ENCODE results near the gene PPM1E. TPM values are rescaled to one million over a fixed set of nuclear protein-coding genes. Genes with fewer than 3 reads are reported as not detected.

PPM1E gene
- total and polyA plus RNA-seq, 8 donors = 0.09 to 1.3 (median 0.42) TPM

DNA sequence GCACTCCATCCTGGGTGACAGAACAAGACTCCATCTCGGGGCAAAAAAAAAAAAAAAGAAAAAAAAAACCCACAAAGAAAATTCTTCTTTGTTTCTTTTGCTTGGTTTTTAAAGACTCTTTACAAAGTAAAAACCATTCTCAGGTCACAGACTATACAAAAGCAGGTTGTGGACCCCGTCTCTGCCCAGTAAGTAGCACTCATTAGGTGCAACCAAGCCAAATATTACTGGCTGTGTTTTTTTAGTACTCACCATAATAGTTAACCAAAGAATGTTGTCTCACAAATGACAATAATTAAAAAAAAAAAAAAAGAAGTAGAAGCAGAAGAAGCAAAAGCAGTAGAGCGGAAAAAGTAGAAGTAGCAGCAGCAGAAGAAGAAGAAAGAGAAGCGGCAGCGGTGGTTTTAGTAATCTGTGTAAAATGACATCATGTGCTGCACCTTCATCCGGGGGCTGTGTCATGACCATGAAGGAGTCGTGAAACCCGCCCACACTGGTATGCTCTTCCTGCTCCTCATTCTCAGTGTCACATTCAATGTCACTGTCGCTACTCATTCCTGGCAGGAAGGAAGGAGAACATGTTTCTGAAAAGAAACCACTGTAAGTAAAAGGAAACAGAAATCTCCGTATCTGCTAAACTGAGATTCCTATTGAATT, 245.6 kb downstream of the PPM1E start:
- FAIRE-seq = no peak
- WGBS, 2 donors = 63 to 68% methylated on average over 10 of the region's 10 CpGs
- Histone ChIP-seq H3K4me1 (no peaks in the 10 kb centered on the region), H3K27me3 (no peaks in the 10 kb centered on the region), H3K36me3 (peaks cover 0 to 7% (median 0%) of the 10 kb centered on the region in 3 donors), H3K27ac (peak overlapping the region in 3 of 4 donors; percentile 11 to 60 (median 37)), H3K9me3 (no peaks in the 10 kb centered on the region), H3K4me3 (peak overlapping the region in 1 of 4 donors; percentile 12)
- peak in 2 of 6 donors; percentile 8 to 36 for DNase-seq
- intact Hi-C loops (cut with DNase I) = loop anchor here in 2 of 3 donors (10.0 kb wide), 2 partner anchors 286 to 416 kb away; no protein-coding TSS in a partner anchor
- TF ChIP-seq, protein P1, sequence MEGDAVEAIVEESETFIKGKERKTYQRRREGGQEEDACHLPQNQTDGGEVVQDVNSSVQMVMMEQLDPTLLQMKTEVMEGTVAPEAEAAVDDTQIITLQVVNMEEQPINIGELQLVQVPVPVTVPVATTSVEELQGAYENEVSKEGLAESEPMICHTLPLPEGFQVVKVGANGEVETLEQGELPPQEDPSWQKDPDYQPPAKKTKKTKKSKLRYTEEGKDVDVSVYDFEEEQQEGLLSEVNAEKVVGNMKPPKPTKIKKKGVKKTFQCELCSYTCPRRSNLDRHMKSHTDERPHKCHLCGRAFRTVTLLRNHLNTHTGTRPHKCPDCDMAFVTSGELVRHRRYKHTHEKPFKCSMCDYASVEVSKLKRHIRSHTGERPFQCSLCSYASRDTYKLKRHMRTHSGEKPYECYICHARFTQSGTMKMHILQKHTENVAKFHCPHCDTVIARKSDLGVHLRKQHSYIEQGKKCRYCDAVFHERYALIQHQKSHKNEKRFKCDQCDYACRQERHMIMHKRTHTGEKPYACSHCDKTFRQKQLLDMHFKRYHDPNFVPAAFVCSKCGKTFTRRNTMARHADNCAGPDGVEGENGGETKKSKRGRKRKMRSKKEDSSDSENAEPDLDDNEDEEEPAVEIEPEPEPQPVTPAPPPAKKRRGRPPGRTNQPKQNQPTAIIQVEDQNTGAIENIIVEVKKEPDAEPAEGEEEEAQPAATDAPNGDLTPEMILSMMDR (IDR thresholded peaks at IDR 0.05) = no peak
- ATAC-seq = peak in 3 of 4 donors; percentile 70 to 79 (median 75)

DNA sequence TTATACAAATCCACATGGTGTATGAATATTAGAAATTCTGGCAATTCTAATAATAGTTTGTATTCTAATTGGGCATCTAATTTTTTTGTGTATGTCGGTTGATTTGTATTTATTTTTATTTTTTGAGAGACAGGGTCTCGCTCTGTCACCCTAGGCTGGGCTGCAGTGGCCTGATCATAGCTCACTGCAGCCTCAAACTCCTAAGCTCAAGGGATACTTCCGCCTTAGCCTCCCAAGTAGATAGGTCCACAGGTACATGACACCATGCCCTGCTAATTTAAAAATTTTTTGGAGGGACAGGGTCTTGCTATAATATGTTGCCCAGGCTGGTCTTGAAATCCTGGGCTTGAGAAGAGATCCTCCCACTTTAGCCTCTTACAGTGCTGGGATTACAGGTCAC, 246.5 kb downstream of the PPM1E start:
- no peaks in the 10 kb centered on the region for H3K9me3 ChIP-seq
- peaks cover 0 to 7% (median 0%) of the 10 kb centered on the region in 3 donors for H3K36me3 ChIP-seq
- WGBS, 2 donors = 82 to 91% methylated on average over 3 of the region's 3 CpGs
- H3K4me1 ChIP-seq = no peaks in the 10 kb centered on the region
- TF ChIP-seq, protein P1 (IDR thresholded peaks at IDR 0.05) = no peak
- DNase-seq (no peak), FAIRE-seq (no peak), ATAC-seq (no peak)
- no peaks in the 10 kb centered on the region for H3K27me3 ChIP-seq
- no peak overlapping the region for H3K4me3 ChIP-seq
- intact Hi-C loops (cut with DNase I) = loop anchor here in 2 of 3 donors (10.0 kb wide), 2 partner anchors 287 to 417 kb away; no protein-coding TSS in a partner anchor
- H3K27ac ChIP-seq = peak overlapping the region in 2 of 4 donors; percentile 37 to 60

DNA sequence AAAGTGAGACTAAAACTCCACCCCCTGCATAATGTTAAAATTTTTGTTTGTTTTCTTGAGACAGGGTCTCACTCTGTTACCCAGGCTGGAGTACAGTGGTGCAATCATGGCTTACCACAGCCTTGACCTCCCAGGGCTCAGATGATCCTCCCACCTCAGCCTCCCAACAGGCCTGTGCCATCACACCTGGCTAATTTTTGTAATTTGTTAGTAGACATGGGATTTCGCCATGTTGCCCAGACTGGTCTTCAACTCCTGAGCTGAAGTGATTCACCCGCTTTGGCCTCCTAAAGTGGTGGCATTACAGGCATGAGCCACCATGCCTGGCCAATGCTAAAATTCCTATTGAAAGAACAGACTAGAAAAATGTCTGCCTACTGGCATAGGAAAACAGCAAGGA, 247.2 kb downstream of the PPM1E start:
- FAIRE-seq (no peak), DNase-seq (no peak), ATAC-seq (no peak)
- Histone ChIP-seq H3K36me3 (peaks cover 0 to 7% (median 0%) of the 10 kb centered on the region in 3 donors), H3K27ac (no peak overlapping the region), H3K4me1 (peaks cover 0 to 7% (median 0%) of the 10 kb centered on the region in 3 donors), H3K9me3 (no peaks in the 10 kb centered on the region), H3K27me3 (no peaks in the 10 kb centered on the region), H3K4me3 (no peak overlapping the region)
- intact Hi-C loops (cut with DNase I) = loop anchor here in 2 of 3 donors (10.0 kb wide), 2 partner anchors 288 to 418 kb away; no protein-coding TSS in a partner anchor
- WGBS, 2 donors = 91 to 92% methylated on average over 2 of the region's 2 CpGs
- TF ChIP-seq, protein P1 (IDR thresholded peaks at IDR 0.05) = no peak

DNA sequence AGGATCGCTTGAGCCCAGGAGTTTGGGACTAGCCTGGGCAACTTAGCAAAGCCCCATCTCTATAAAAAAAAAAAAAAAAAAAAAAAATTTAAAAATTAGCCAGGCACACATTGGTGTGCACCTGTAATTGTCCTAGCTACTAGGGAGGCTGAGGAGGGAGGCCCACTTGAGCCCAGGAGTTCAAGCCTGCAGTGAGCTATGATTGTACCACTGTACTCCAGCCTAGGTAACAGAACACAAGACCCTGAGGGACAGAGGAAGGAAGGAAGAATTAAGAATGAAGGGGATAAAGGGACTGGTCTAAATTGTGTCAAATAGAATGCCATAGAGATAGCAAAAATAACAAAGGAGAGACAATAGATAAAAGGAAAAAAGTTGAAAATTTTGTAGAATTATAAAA, 248.2 kb downstream of the PPM1E start:
- Histone ChIP-seq H3K4me1 (peaks cover 0 to 10% (median 3%) of the 10 kb centered on the region in 3 donors), H3K36me3 (peaks cover 0 to 4% (median 0%) of the 10 kb centered on the region in 3 donors), H3K4me3 (no peak overlapping the region), H3K27me3 (no peaks in the 10 kb centered on the region), H3K27ac (no peak overlapping the region), H3K9me3 (no peaks in the 10 kb centered on the region)
- DNase-seq (no peak), ATAC-seq (no peak), FAIRE-seq (no peak)
- intact Hi-C loops (cut with DNase I) = loop anchor here in 2 of 3 donors (10.0 kb wide), 2 partner anchors 289 to 419 kb away; no protein-coding TSS in a partner anchor
- TF ChIP-seq, protein P1 (IDR thresholded peaks at IDR 0.05) = no peak
- 90 to 91% methylated on average over 1 of the region's 1 CpG for whole genome bisulfite sequencing, 2 donors
